NAMALWA (cell line): ENCODE results near the gene RPL36A.
A peak's percentile ranks its signal among the peaks of the same experiment; 100 is the strongest.

Experiments used
- DNase-seq: peaks from one replicate; pipeline ENCODE4 v3.0.0-alpha.2; 2015; ENCODE audit warnings: low spot score

Gene RPL36A

GRCh38 chrX:101390664-101391525 lies at the start of gene RPL36A:
Gene RPL36A (plus strand): TSS chrX:101391011. CDS start chrX:101391044, 33 bp downstream.
- DNase-seq = peak; percentile 89

GRCh38 chrX:101347859-101348451 lies 42.9 kb upstream of the RPL36A start:
- DNase-seq = peak; percentile 6

- peak; percentile 83 for DNase-seq
Observed at GRCh38 chrX:101348452-101349192, 42.2 kb upstream of the RPL36A start, which contains the start of gene TIMM8A. Gene TIMM8A (minus strand): TSS chrX:101348742. CDS start chrX:101348664, 78 bp downstream.

GRCh38 chrX:101349193-101349562 lies 41.6 kb upstream of the RPL36A start:
- no peak for DNase-seq

- DNase-seq = peak; percentile 54
Observed at GRCh38 chrX:101357166-101357795, 33.5 kb upstream of the RPL36A start.

GRCh38 chrX:101359966-101360365 lies 30.8 kb upstream of the RPL36A start:
- no peak for DNase-seq

GRCh38 chrX:101360390-101360789 lies 30.4 kb upstream of the RPL36A start:
- DNase-seq = no peak

- no peak for DNase-seq
Observed at GRCh38 chrX:101362116-101362515, 28.7 kb upstream of the RPL36A start.

- DNase-seq = no peak
Observed at GRCh38 chrX:101362757-101363156, 28.1 kb upstream of the RPL36A start.

GRCh38 chrX:101365301-101365795 lies 25.5 kb upstream of the RPL36A start:
- no peak for DNase-seq

GRCh38 chrX:101368800-101369199 lies 22.0 kb upstream of the RPL36A start:
- peak; percentile 24 for DNase-seq

GRCh38 chrX:101369687-101370086 lies 21.1 kb upstream of the RPL36A start:
- no peak for DNase-seq

GRCh38 chrX:101370888-101371504 lies 19.8 kb upstream of the RPL36A start:
- peak; percentile 70 for DNase-seq

GRCh38 chrX:101377547-101377946 lies 13.3 kb upstream of the RPL36A start:
- DNase-seq = no peak

- peak; percentile 86 for DNase-seq
Observed at GRCh38 chrX:101383679-101384205, 7.1 kb upstream of the RPL36A start.

GRCh38 chrX:101385026-101385684 lies 5.7 kb upstream of the RPL36A start:
- no peak for DNase-seq

- peak; percentile 74 for DNase-seq
Observed at GRCh38 chrX:101385795-101386541, 4.8 kb upstream of the RPL36A start, which contains the start of gene BTK. Gene BTK (minus strand): TSS chrX:101386191. CDS start chrX:101375284, 10,907 bp downstream.

GRCh38 chrX:101386542-101386885 lies 4.3 kb upstream of the RPL36A start:
- DNase-seq = no peak

- no peak for DNase-seq
Observed at GRCh38 chrX:101388604-101389003, 2.2 kb upstream of the RPL36A start.

GRCh38 chrX:101391831-101392230 lies 1.0 kb downstream of the RPL36A start:
- DNase-seq = no peak
